DMS53 treated with DMSO at 0.1 percent for 48 hours (cell line): ENCODE results near the gene SLC11A1.
A peak's percentile ranks its signal among the peaks of the same experiment; 100 is the strongest.

Experiments
- DNase-seq: peaks from one replicate; lab custom pipeline; 2025; ENCODE audit not compliant: unreplicated experiment; lab: John Stamatoyannopoulos, UW

SLC11A1 gene

DNA sequence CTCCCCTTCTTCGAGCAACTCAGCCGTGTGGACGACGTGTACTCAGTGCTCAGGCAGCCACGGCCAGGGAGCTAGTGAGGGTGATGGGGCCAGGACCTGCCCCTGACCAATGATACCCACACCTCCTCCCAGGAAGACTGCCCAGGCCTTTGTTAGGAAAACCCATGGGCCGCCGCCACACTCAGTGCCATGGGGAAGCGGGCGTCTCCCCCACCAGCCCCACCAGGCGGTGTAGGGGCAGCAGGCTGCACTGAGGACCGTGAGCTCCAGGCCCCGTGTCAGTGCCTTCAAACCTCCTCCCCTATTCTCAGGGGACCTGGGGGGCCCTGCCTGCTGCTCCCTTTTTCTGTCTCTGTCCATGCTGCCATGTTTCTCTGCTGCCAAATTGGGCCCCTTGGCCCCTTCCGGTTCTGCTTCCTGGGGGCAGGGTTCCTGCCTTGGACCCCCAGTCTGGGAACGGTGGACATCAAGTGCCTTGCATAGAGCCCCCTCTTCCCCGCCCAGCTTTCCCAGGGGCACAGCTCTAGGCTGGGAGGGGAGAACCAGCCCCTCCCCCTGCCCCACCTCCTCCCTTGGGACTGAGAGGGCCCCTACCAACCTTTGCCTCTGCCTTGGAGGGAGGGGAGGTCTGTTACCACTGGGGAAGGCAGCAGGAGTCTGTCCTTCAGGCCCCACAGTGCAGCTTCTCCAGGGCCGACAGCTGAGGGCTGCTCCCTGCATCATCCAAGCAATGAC is 22.4 kb downstream of the SLC11A1 start:
- DNase-seq, result no peak

DNA sequence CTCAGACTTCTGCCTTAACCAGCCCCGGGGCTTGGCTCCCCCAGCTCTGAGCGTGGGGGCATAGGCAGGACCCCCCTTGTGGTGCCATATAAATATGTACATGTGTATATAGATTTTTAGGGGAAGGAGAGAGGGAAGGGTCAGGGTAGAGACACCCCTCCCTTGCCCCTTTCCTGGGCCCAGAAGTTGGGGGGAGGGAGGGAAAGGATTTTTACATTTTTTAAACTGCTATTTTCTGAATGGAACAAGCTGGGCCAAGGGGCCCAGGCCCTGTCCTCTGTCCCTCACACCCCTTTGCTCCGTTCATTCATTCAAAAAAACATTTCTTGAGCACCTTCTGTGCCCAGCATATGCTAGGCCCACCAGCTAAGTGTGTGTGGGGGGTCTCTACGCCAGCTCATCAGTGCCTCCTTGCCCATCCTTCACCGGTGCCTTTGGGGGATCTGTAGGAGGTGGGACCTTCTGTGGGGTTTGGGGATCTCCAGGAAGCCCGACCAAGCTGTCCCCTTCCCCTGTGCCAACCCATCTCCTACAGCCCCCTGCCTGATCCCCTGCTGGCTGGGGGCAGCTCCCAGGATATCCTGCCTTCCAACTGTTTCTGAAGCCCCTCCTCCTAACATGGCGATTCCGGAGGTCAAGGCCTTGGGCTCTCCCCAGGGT is 23.1 kb downstream of the SLC11A1 start:
- no peak for DNase-seq

DNA sequence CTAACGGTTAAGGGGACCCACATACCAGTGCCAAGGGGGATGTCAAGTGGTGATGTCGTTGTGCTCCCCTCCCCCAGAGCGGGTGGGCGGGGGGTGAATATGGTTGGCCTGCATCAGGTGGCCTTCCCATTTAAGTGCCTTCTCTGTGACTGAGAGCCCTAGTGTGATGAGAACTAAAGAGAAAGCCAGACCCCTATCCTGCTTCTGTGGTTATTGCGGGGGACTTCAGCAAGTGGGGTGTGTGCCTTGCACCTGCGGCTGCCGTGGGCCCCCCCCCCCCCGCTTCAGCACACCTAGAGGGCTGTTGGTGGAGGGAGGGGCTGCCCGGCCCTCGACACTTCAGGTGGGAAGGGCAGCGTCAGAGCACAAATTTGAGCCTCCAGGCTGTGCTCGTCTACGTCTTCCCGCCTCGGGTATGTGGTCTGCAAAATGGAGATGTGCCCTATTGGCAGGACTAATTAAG is 23.7 kb downstream of the SLC11A1 start:
- no peak for DNase-seq

DNA sequence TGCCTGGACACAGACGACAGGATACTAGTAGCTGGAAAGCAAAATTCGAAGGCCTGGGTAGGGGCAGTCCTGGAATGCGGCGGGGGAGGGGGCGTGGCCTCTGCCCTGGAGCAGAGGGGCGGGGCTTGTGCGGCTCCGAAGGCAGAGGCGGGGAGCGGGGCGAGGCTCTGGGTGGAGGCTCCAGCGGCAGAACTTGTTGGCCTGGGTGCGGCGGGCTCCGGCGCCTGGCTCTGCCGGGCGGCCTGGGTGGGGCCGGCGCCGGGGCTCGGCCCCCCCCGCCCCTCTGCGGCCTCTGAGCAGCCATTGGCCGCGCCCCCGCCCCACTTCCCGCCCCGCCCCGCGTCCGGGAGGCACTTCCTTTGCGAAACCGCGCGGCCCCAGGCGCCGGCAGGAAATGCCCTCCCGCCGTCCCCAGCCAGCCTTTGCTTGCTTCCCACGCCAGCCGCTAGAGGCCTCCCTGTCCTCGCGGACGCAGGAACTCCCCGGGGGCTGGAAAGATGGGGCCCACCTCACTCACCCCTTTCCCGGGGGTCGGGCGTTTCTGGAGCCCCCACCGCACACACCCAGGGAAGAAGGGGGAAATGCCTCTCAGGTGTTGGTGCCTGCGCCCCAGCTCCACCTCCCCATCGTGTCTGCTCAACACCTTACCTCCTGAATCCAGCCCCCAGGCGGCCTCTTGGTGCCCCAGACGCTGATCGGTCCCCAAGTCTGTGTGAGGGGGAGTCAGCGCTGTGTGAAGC is 24.3 kb downstream of the SLC11A1 start:
- peak; percentile 86 for DNase-seq

DNA sequence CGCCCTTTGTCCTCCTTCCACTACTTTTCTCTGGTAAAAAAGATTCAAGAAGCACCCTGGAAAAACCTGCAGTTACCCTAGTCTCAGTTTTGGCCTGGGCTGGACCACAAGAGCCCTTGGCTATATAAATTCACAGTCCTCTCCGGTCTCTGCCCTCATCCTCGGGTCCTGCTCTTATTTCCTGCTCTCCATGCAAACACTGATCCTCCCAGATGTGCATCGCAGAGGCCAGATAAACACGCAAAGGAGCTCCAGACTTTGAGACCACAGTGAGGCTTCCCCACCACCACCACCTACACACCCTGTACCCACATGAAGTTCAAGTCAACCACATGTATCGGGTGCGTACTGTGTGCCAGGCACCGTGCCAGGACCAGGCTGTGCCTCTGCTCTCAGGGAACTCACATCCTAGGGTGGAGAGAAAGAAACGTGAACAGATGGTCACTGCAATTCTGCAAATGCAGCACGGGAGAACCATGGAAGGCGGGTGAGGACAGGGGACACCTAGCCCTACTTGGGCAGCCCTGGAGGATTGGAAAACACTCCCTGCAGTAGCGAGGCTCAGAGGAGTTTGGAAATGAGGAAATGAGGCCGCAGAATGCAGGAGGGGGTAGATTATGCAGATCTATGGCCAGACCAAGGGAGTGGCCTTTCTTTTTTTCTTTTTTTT is 25.0 kb downstream of the SLC11A1 start:
- peak; percentile 30 for DNase-seq

DNA sequence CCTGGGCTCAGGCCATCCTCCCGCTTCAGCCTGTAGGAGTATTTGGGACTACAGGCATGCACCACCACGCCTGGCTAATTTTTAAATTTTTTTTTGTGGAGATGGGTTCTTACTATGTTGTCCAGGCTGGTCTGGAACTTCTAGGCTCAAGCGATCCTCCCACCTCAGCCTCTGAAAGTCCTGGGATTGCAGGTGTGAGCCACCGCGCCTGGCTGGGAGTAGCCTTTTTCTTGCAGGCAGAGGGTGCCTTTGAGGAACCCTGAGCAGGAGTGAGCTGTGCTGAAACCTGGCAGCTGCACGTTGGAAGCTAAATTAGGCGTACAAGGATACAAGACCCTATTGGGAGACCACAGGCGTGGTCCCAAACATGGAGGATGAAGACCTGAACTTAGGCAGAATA is 25.6 kb downstream of the SLC11A1 start:
- no peak for DNase-seq

DNA sequence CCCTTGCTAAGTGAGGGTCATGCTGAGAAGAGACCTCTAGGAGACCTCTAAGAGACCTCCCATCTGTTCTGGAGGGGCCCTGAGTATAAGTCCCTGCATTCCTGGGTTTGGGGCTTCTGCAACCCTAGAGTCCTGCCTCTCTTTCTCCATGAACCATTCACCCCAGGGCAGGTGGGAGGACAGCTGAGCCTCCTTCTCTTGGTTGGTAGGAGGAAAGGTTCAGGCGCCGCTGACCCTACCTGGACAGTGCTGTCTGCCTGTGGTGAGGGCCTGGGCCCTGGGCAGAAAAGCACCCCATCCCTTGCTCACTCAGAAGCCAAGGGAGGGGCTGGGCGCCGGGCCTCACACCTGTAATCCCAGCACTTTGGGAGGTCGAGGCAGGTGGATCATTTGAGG is 36.2 kb downstream of the SLC11A1 start:
- DNase-seq, result no peak

DNA sequence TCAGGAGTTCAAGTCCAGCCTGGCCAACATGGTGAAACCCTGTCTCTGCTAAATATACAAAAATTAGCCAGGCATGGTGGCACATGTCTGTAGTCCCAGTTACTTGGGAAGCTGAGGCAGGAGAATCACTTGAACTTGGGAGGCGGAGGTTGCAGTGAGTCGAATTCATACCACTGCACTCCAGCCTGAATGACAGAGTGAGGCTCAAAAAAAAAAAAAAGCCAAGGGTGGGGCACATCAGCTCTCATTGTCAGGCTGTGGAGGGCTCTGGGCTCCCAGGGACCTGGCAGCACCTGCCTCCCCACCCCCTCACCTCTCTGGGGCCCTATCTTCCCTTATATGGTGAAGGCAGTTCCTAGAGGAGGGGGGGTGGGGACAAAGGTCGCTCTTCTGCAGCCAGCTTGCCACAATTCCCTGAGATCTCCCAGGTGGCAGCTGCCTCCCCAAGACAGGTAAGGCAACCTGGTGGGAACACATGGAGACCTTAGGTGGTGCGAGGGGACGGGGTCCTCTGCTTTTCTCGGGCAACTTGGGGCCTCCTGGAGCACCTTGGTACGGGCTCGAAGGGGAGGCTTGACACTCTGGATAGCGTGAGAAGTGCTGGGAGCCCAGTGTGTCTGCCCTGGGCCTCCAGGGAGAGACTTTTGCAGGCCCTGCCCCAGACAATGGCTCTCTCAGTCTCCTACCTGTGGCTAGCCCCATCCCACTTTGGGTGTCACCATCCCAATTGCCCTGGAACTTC is 36.8 kb downstream of the SLC11A1 start, which contains the start of gene VIL1:
TSS of gene VIL1 (plus strand) at position 407 of the 742 bp plus-strand sequence. CDS start 4,656 bp downstream, outside the sequence.
- DNase-seq, result peak; percentile 86

DNA sequence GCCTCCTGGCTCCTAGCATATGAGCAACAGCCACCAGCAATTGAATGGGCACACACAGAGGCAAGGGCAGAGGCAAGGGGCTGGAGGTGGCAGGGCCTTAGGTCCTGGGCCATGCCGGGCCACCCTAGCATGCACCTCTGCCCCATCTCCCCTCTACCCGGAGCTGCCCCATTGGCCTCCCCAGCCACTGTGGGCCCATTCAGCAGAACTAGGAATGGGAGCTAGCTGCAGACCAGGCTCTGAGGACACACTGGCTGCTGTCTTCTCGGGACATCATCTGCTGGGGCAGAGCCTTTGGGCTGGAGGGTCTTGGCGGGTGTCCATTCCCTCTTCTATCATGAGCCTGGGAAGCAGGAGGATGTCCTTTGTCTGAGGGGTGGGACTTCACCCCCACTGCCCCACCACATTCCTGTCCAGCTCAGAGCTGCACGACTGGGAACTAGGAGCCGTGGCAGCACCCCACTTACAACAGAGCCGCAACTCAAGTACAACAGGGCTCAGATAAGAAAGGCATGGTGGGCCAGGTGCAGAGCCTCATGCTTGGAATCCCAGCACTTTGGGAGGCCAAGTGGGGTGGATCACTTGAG is 37.6 kb downstream of the SLC11A1 start:
- no peak for DNase-seq

DNA sequence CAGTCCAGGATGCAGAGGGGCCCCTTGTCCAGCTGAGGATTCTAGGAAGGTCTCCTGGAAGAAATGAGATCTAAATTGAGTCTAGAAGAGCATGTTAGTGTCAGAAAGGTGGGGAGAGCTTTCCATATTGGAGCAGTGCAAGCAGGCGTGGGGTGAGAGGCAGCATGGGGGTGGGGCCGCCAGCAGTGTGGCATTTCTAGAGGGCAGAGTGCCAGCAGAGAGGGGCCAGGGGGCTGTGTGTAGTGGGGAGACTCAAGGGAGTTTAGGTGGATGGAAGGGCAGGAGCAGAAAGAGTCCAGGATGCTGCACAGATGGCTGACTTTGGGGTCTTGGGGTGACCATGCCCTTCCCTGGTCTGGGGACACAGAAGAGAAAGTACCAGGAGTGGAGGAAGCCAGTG is 39.0 kb downstream of the SLC11A1 start:
- DNase-seq, result no peak

DNA sequence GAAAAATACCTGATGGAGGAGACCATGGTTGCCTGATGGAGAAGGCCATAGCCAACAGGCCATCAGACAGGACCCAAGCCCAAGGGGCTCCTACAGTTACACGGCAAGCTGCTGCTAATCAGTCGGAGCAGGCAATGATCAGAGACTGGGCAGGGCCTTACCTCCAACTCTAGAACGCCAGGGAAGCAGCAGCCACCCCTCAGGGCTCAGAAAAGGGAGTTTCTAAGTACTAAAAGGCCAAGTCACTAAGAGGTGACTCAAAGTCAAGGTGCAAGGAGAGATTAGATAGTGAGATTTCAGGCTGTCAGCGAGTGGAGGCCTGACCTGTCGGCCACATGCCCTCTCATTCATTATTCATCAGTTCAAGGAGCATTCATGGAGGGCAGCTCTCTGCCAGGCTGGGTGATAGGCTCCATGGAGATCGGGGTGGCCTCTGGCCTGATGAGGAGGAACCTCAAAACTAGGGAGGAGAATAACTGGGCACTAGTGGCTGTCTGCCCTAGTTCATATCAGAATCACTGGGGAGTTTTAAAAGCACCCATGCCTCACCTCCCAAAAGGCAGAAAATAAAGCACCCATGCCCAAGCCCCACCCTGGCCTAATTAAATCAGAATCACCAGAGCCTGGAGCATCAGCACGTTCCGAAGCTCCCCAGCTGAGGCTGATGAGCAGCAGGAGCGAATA is 40.5 kb downstream of the SLC11A1 start:
- no peak for DNase-seq

DNA sequence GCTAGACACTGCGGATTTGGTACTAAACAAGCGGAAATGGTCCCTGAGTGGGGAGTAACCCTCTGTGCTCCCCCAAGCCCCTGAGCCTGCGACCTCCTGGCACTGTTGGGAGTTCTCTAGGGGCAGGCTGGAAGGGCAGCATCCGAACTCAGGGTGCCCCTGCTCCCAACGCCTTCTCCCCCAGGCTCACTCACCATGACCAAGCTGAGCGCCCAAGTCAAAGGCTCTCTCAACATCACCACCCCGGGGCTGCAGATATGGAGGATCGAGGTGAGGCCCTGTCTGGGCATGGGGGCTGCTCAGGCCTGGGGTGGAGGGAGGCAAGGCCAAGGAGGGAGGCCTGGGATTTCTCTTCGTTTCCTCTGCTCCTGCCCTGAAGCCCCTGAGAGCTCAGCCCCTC is 41.5 kb downstream of the SLC11A1 start:
- DNase-seq, result no peak

DNA sequence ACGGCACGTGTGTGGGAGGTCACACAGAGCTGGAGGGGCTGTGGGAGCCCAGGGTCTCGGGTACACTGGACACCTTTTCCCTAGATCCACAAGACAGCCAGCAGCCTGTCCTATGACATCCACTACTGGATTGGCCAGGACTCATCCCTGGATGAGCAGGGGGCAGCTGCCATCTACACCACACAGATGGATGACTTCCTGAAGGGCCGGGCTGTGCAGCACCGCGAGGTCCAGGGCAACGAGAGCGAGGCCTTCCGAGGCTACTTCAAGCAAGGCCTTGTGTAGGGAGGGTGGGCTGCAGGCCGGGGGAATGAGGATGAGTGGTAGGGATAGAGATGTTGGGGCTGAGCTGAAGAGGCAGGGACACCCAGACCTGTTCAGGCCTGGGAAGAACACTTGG is 43.5 kb downstream of the SLC11A1 start:
- no peak for DNase-seq

DNA sequence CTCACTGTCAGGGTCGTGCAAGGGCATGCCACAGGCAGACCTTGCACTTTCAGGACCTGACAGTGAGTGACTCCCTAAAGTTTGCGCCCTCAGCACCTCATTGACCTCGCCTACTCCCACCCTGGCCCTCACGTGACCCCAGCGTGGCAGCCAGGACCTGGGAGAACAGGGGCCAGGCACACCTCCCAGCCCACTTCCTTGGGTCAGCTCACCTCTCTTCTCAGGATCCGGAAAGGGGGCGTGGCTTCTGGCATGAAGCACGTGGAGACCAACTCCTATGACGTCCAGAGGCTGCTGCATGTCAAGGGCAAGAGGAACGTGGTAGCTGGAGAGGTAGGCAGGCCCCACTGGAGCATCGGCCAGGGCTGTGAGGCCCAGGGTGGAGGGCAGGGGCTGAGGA is 45.7 kb downstream of the SLC11A1 start:
- no peak for DNase-seq

DNA sequence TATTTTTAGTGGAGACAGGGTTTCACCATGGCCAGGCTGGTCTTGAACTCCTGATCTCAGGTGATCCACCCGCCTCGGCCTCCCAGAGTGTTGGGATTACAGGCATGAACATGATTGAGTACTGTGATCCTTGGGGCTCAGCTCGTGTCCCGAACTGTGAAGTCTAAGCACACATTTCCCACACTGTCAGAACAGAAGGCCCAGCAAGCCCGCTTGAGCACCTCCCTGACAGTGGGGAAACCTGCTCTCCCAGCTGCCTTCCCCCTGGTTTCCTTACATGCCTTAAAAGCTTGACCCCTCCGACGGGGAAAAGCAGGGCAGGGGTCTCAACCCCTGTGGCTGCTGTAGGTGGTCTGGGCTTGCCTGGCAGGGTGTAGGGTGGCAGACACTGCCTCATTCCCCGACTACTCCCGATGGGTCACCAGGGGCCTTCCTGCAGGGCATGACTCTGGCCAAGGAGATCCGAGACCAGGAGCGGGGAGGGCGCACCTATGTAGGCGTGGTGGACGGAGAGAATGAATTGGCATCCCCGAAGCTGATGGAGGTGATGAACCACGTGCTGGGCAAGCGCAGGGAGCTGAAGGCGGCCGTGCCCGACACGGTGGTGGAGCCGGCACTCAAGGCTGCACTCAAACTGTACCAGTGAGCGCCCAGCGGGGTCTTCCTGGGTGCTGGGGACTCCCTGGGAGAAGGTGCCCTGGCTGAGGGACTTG is 46.9 kb downstream of the SLC11A1 start:
- DNase-seq, result no peak

DNA sequence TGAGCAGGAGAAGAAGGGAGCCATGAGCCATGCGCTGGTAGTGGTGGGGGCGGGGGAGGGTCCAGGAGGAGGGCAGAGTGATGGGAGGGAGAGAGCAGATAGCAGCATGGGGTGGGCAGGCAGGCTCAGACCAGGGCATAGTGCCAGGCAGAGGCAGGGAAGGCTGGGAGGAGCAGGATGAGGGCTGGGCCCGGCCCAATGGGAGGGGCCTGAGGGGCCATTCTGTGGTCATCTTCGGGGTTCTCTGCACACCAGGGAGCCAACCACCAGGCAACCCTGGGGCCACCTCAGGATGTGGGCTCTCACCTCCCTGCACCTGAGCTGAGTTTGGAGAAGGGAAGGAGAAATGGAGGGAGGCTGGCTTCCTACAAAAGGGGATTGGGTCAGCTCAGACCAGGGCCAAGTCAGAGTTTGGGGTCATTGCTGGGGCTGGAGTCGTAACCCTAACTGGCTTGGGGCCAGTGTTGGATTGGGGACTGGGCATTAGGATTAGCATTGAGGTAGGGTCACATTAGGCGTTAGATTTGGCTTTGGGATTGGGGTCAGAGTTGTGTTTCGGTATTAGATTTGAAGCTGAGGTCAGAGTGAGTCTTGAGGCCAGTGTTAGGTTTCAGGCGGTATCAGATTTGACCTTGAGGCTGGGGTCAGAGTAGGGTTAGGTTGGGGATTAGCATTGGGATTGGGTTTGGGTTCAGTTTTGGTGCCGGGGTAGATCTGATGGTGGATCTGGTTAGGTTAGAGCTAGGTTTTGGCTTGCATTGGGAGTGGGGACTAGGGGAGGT is 48.0 kb downstream of the SLC11A1 start:
- DNase-seq, result no peak

DNA sequence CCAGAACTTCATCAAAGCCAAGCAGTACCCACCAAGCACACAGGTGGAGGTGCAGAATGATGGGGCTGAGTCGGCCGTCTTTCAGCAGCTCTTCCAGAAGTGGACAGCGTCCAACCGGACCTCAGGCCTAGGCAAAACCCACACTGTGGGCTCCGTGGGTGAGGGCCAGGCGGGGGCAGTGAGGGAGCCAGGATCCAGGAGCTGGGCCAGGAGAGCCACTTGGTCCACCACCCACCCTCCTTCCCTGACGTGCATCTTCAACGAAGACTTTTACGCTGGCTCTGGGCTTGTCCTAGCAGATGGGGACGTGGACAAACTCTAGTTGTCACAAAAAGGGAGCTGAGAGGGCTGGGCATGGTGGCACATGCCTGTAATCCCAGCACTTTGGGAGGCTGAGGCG is 48.6 kb downstream of the SLC11A1 start:
- DNase-seq, result no peak

DNA sequence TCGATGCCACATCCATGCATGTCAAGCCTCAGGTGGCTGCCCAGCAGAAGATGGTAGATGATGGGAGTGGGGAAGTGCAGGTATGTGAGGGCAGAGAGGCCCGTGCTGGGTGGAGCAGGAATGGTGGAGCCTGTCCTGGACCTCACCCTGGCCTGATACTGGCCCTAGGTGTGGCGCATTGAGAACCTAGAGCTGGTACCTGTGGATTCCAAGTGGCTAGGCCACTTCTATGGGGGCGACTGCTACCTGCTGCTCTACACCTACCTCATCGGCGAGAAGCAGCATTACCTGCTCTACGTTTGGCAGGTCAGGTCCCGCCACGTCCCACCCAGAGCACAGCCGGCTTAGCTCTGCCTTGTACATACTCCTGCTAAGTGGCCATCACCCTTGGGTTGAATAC is 49.8 kb downstream of the SLC11A1 start:
- DNase-seq, result no peak
